ENCODE results near the gene MOB2.
"Not testable (repeated sequence)": the region's sequence is repeated elsewhere in the genome, so short reads cannot be mapped to it uniquely, and the experiment has no call there.

- TF ChIP-seq CTCF (IDR thresholded peaks at IDR 0.05; ENCODE audit: insufficient read depth, low read length, poor library complexity, severe bottlenecking); EZH2phosphoT487 (conservative IDR thresholded peaks at IDR 0.05; ENCODE audit: low read length): not testable (repeated sequence)
Measured at GRCh38 chr11:1512531-1513258, 26.1 kb upstream of the MOB2 start.
